IMR-90 (cell line): ENCODE results near the gene CXCL8. TPM values are rescaled to one million over a fixed set of nuclear protein-coding genes. Genes with fewer than 3 reads are reported as not detected.

Experiments
- ATAC-seq: fragments of 200-7000 bp; cut with Tn5 transposase; 2 replicates; pipeline ENCODE4 v1.9.1; 2020; ENCODE audit warnings: low read depth, mild to moderate bottlenecking, moderate library complexity
- BruUV-seq: library from RNA; stranded (reverse); fragments of 400-500 nt; replicated peaks from 2 replicates; lab custom pipeline; 2021; lab: Mats Ljungman, UMichigan
- CTCF ChIA-PET: fragments of 300-600 bp; formaldehyde crosslinking; extraction: SDS; loops from one replicate; lab custom pipeline; 2021; ENCODE audit warnings: antibody characterized with exemption; lab: Yijun Ruan, JAX
- POLR2A ChIA-PET: fragments of 300-600 bp; sonication (Branson Sonifier 250); formaldehyde crosslinking; loops from one replicate; lab custom pipeline; 2022; ENCODE audit warnings: antibody characterized with exemption; ENCODE audit not compliant: unreplicated experiment; lab: Charles Lee
- DNase-seq: peaks from one replicate; pipeline ENCODE4 v3.0.0; 2013
- H2AFZ ChIP-seq: replicated peaks from 2 replicates; pipeline ENCODE3; 2013; ENCODE audit warnings: low read length, mild to moderate bottlenecking; ENCODE audit not compliant: poor library complexity
- H2AK5ac ChIP-seq: 2 replicates; pipeline ENCODE4 v1.6.1; 2013; ENCODE audit warnings: low read depth, low read length, inconsistent platforms
- H2AK9ac ChIP-seq: replicated peaks from 2 replicates; pipeline ENCODE3; 2013; ENCODE audit warnings: mild to moderate bottlenecking, low read depth, low read length, moderate library complexity; ENCODE audit not compliant: poor library complexity
- H2BK120ac ChIP-seq: 2 replicates; pipeline ENCODE4 v1.6.1; 2013; ENCODE audit warnings: low read depth, low read length, inconsistent platforms
- H2BK15ac ChIP-seq: 3 replicates; pipeline ENCODE4 v1.6.1; 2013; ENCODE audit warnings: low read depth, low read length, inconsistent platforms
- H2BK20ac ChIP-seq: 2 replicates; pipeline ENCODE4 v1.6.1; 2013; ENCODE audit warnings: low read depth, mild to moderate bottlenecking, inconsistent platforms, low read length, moderate library complexity
- H2BK5ac ChIP-seq: 2 replicates; pipeline ENCODE4 v1.6.1; 2013; ENCODE audit warnings: mild to moderate bottlenecking, low read depth, low read length, inconsistent platforms; ENCODE audit not compliant: poor library complexity, severe bottlenecking
- H3K14ac ChIP-seq: replicated peaks from 2 replicates; pipeline ENCODE4 v1.6.1; 2013; ENCODE audit warnings: low read depth, low read length, inconsistent platforms
- H3K18ac ChIP-seq: 2 replicates; pipeline ENCODE4 v1.6.1; 2013; ENCODE audit warnings: low read depth, low read length, control low read depth
- H3K23ac ChIP-seq: 2 replicates; pipeline ENCODE4 v1.6.1; 2013; ENCODE audit warnings: low read depth, low read length, inconsistent platforms
- H3K27ac ChIP-seq: 2 replicates; pipeline ENCODE4 v1.5.1; 2013; ENCODE audit warnings: mild to moderate bottlenecking, control low read depth, low read length; ENCODE audit not compliant: insufficient read depth
- H3K27me3 ChIP-seq: 2 replicates; pipeline ENCODE4 v1.6.1; 2013; ENCODE audit warnings: low read length; ENCODE audit not compliant: control insufficient read depth, insufficient read depth
- H3K36me3 ChIP-seq: 2 replicates; pipeline ENCODE4 v1.6.1; 2013; ENCODE audit warnings: low read length, mixed read lengths; ENCODE audit not compliant: control insufficient read depth, insufficient read depth
- H3K4ac ChIP-seq: 2 replicates; pipeline ENCODE4 v1.6.1; 2013; ENCODE audit warnings: low read depth, low read length, inconsistent platforms
- H3K4me1 ChIP-seq: 2 replicates; pipeline ENCODE4 v1.6.1; 2013; ENCODE audit warnings: low read length, mixed read lengths; ENCODE audit not compliant: control insufficient read depth, insufficient read depth
- H3K4me2 ChIP-seq: 2 replicates; pipeline ENCODE4 v1.6.1; 2013; ENCODE audit warnings: low read depth, mild to moderate bottlenecking, control low read depth, low read length, moderate library complexity
- H3K4me3 ChIP-seq: 2 replicates; pipeline ENCODE4 v1.5.1; 2013; ENCODE audit warnings: low read depth, mild to moderate bottlenecking, control low read depth, low read length, moderate library complexity; ENCODE audit not compliant: insufficient read depth
- H3K56ac ChIP-seq: 2 replicates; pipeline ENCODE4 v1.6.1; 2013; ENCODE audit warnings: low read length, inconsistent platforms; ENCODE audit not compliant: insufficient read depth; ENCODE audit errors: extremely low read depth
- H3K79me1 ChIP-seq, 2 experiments: 2 replicates each; pipeline ENCODE4 v1.6.1; 2013; ENCODE audit warnings: low read length in 2 of 2, inconsistent platforms in 1 of 2, low read depth in 1 of 2
- H3K9ac ChIP-seq: 2 replicates; pipeline ENCODE4 v1.6.1; 2013; ENCODE audit warnings: low read depth, low read length, control low read depth
- H3K9me1 ChIP-seq: 2 replicates; pipeline ENCODE4 v1.6.1; 2013; ENCODE audit warnings: low read length, inconsistent platforms; ENCODE audit not compliant: insufficient read depth
- H3K9me3 ChIP-seq: 2 replicates; pipeline ENCODE4 v1.6.1; 2013; ENCODE audit warnings: low read length; ENCODE audit not compliant: control insufficient read depth, insufficient read depth
- H4K20me1 ChIP-seq: 2 replicates; pipeline ENCODE4 v1.6.1; 2013; ENCODE audit warnings: low read length, inconsistent platforms; ENCODE audit not compliant: insufficient read depth
- H4K5ac ChIP-seq: 2 replicates; pipeline ENCODE4 v1.6.1; 2013; ENCODE audit warnings: mild to moderate bottlenecking, low read depth, low read length, control low read depth
- H4K8ac ChIP-seq, 2 experiments: 2 replicates each; pipeline ENCODE4 v1.6.1; 2013; ENCODE audit warnings: low read depth in 2 of 2, low read length in 2 of 2, control low read depth in 1 of 2, inconsistent platforms in 1 of 2
- H4K91ac ChIP-seq: 2 replicates; pipeline ENCODE4 v1.6.1; 2013; ENCODE audit warnings: low read depth, low read length, inconsistent platforms; ENCODE audit not compliant: insufficient read depth
- BHLHE40 ChIP-seq: fragments of 150-350 bp; IDR thresholded peaks from 2 replicates; pipeline ENCODE4 v1.6.1; 2016; ENCODE audit warnings: mild to moderate bottlenecking, low read depth, low read length
- CEBPB ChIP-seq: IDR thresholded peaks from 2 replicates; pipeline ENCODE4 v1.6.1; 2012; ENCODE audit warnings: low read depth, low read length, improper control_type of control experiment
- CHD1 ChIP-seq: IDR thresholded peaks from 2 replicates; pipeline ENCODE4 v1.6.1; 2012; ENCODE audit warnings: low read depth, low read length, improper control_type of control experiment
- CTCF ChIP-seq: conservative IDR thresholded peaks from 2 replicates; pipeline ENCODE4 v1.5.1; 2012; ENCODE audit warnings: mild to moderate bottlenecking, low read depth, low read length, improper control_type of control experiment
- ELK1 ChIP-seq: fragments of 150-350 bp; IDR thresholded peaks from 2 replicates; pipeline ENCODE4 v1.6.1; 2016; ENCODE audit warnings: low read depth, mild to moderate bottlenecking, low read length, moderate library complexity, borderline replicate concordance
- FOS ChIP-seq: fragments of 150-350 bp; IDR thresholded peaks from 2 replicates; pipeline ENCODE4 v1.6.1; 2016; ENCODE audit warnings: low read depth, low read length
- MAFK ChIP-seq: IDR thresholded peaks from 2 replicates; pipeline ENCODE4 v1.6.1; 2012; ENCODE audit warnings: low read depth, low read length, improper control_type of control experiment
- MAZ ChIP-seq: IDR thresholded peaks from 2 replicates; pipeline ENCODE4 v1.6.1; 2012; ENCODE audit warnings: low read depth, mild to moderate bottlenecking, low read length, improper control_type of control experiment, moderate library complexity, borderline replicate concordance
- MXI1 ChIP-seq: IDR thresholded peaks from 2 replicates; pipeline ENCODE4 v1.6.1; 2012; ENCODE audit warnings: low read depth, mild to moderate bottlenecking, low read length, moderate library complexity, borderline replicate concordance
- NFE2L2 ChIP-seq: fragments of 150-350 bp; IDR thresholded peaks from 2 replicates; pipeline ENCODE4 v1.6.1; 2016; ENCODE audit warnings: low read depth, mild to moderate bottlenecking, low read length
- POLR2A ChIP-seq: IDR thresholded peaks from 2 replicates; pipeline ENCODE4 v1.6.1; 2012; ENCODE audit warnings: mild to moderate bottlenecking, low read depth, low read length
- RAD21 ChIP-seq: IDR thresholded peaks from 2 replicates; pipeline ENCODE4 v1.6.1; 2012; ENCODE audit warnings: low read length, improper control_type of control experiment
- RCOR1 ChIP-seq: IDR thresholded peaks from 2 replicates; pipeline ENCODE4 v1.6.1; 2012; ENCODE audit warnings: mild to moderate bottlenecking, low read length, improper control_type of control experiment; ENCODE audit not compliant: insufficient replicate concordance
- SMC3 ChIP-seq: fragments of 150-350 bp; IDR thresholded peaks from 2 replicates; pipeline ENCODE4 v1.6.1; 2016; ENCODE audit warnings: low read depth, mild to moderate bottlenecking, antibody characterized with exemption, low read length, moderate library complexity
- USF2 ChIP-seq: fragments of 150-350 bp; IDR thresholded peaks from 2 replicates; pipeline ENCODE4 v1.6.1; 2017; ENCODE audit warnings: mild to moderate bottlenecking, antibody characterized with exemption, low read length, low read depth
- WGBS, 2 experiments: methylation state at CpG; one replicate each; pipeline versions ENCODE4 v1.1.5 to v1.1.7; 2013; ENCODE audit warnings: missing lambda C conversion rate in 2 of 2; ENCODE audit not compliant: insufficient read length in 1 of 2; ENCODE audit errors: extremely low coverage in 2 of 2; 5-methylcytosine and 5-hydroxymethylcytosine counted together
- dilution Hi-C: fragments of 300-500 bp; cut with HindIII; formaldehyde crosslinking; loops from one replicate; pipeline ENCODE4 v1.14.3; 2018; ENCODE audit warnings: low sequenced_read_pairs; ENCODE audit not compliant: unreplicated experiment
- in situ Hi-C: fragments of 300-500 bp; cut with MboI; formaldehyde crosslinking; loops from 3 replicates; pipeline ENCODE4 v1.14.3; 2019; ENCODE audit warnings: low sequenced_read_pairs, inconsistent platforms, mixed read lengths
- intact Hi-C: fragments of 100-400 bp; cut with micrococcal nuclease; formaldehyde crosslinking; loops from 2 replicates; pipeline ENCODE4 v1.10.0; 2022
- polyA plus RNA-seq, 3 experiments: library from polyadenylated mRNA; depleted of rRNA; stranded (reverse); fragments of >200 nt; gene quantifications; 2 replicates each; pipeline ENCODE4 v1.2.3, GENCODE V29; 2012; ENCODE audit warnings: low replicate concordance in 1 of 3
- total RNA-seq: library from RNA; depleted of rRNA; stranded (reverse); fragments of >200 nt; gene quantifications from 2 replicates; pipeline ENCODE4 v1.2.3, GENCODE V29; 2012

The CXCL8 gene
- total and polyA plus RNA-seq, 2 of the 4 experiments (the other 2 are of a cell fraction) = 2.2 to 2.7 TPM

GRCh38 chr4:73727685-73728084 lies 12.7 kb upstream of the CXCL8 start:
- ATAC-seq (no peak), DNase-seq (no peak)
- H3K14ac ChIP-seq = no peak overlapping the region; the same call in 1 of the 2 replicates
- no peaks in the 10 kb centered on the region for H3K79me1 ChIP-seq
- H2BK120ac ChIP-seq = peak overlapping the region; percentile 58; the same call in 1 of the 2 replicates
- H3K4me3 ChIP-seq = no peak overlapping the region
- no peak overlapping the region for H2AK9ac ChIP-seq
- no peaks in the 10 kb centered on the region for H4K20me1 ChIP-seq
- WGBS, 2 experiments = no CpG with 5 or more reads among the region's 8 CpGs
- POLR2A ChIA-PET = no interaction called here
- H2AFZ ChIP-seq = peak overlapping the region; percentile 35
- in situ Hi-C loops (loop anchor here (10.0 kb wide), 1 partner anchor 377 kb away; no protein-coding TSS in a partner anchor), intact Hi-C loops (loop anchor here (5.0 to 10.0 kb wide), 4 partner anchors 50 to 310 kb away; partner anchors contain the start of gene CXCL3), dilution Hi-C loops (no loop called here)
- H3K9ac ChIP-seq = no peak overlapping the region
- peak overlapping the region; percentile 44; the same call in 1 of the 2 replicates for H4K91ac ChIP-seq
- H4K8ac ChIP-seq = peak overlapping the region in 1 of 2 experiments; percentile 58; a peak in 1 of 4 replicates
- peak overlapping the region; percentile 81 for H2BK20ac ChIP-seq
- no peaks in the 10 kb centered on the region for H3K9me3 ChIP-seq
- peaks cover 6% of the 10 kb centered on the region for H3K4me1 ChIP-seq
- H3K36me3 ChIP-seq = no peaks in the 10 kb centered on the region
- 0 out of 2 replicates have a peak overlapping the region, but pooled peaks have one; percentile 2 for H3K18ac ChIP-seq
- TF ChIP-seq CHD1 (no peak), CEBPB (no peak), FOS (no peak), BHLHE40 (no peak), RCOR1 (no peak), MAZ (no peak), RAD21 (no peak), NFE2L2 (no peak), ELK1 (no peak), SMC3 (no peak), MXI1 (no peak), MAFK (no peak), USF2 (no peak), CTCF (no peak), POLR2A (no peak)
- no peak overlapping the region for H4K5ac ChIP-seq
- no peak overlapping the region for H3K23ac ChIP-seq
- H2BK5ac ChIP-seq = no peak overlapping the region
- CTCF ChIA-PET = interaction anchor here (0.6 kb wide), 1 partner anchor 23 kb away, joined by 3 read pairs; no protein-coding TSS in a partner anchor
- no peak overlapping the region for H3K4me2 ChIP-seq
- no peak overlapping the region for H3K27ac ChIP-seq
- peak overlapping the region; percentile 42; the same call in 2 of the 3 replicates for H2BK15ac ChIP-seq
- BruUV-seq = no TSS peak
- peaks cover 4% of the 10 kb centered on the region; the same call in 1 of the 2 replicates for H3K9me1 ChIP-seq
- H3K56ac ChIP-seq = no peak overlapping the region
- no peaks in the 10 kb centered on the region for H3K27me3 ChIP-seq
- H3K4ac ChIP-seq = peak overlapping the region; percentile 56
- H2AK5ac ChIP-seq = peak overlapping the region; percentile 82
